GM12864 (cell line): Measurements from ENCODE around the gene TOMM20.
A peak's percentile ranks its signal among the peaks of the same experiment; 100 is the strongest.

Experiments used
- DNase-seq: peaks from one replicate; pipeline ENCODE4 v3.0.0-alpha.2; 2011; ENCODE audit warnings: low read depth
- H3K4me3 ChIP-seq: 2 replicates; pipeline ENCODE4 v1.5.1; 2011; ENCODE audit warnings: mild to moderate bottlenecking, low read depth, low read length, control low read depth
- TF ChIP-seq, protein P1 (sequence below): IDR thresholded peaks from 2 replicates; pipeline ENCODE4 v1.5.1; 2011; ENCODE audit warnings: low read depth, mild to moderate bottlenecking, moderate library complexity, low read length, control low read depth, inconsistent platforms; ENCODE audit errors: missing control alignments

TOMM20 gene

DNA sequence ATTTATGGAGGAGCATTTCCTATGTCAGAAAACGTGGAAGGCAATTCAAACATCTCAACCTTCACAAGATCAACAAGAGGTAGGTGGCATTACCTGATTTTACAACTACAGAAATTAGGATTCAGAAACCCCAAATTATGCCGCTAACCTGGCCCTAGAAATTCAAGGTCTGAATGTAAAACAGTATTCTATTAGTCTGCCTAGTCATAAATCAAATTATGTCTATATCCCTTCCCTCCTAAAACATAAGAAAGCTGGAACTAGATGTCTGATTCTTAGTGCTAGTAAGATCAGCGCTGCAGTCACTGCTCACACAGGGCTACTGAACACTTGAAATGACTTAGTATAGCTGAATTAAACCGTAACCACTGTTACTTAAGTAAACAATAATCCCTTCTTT is 1.4 kb downstream of the TOMM20 start:
- no peak for DNase-seq
- TF ChIP-seq, protein P1, sequence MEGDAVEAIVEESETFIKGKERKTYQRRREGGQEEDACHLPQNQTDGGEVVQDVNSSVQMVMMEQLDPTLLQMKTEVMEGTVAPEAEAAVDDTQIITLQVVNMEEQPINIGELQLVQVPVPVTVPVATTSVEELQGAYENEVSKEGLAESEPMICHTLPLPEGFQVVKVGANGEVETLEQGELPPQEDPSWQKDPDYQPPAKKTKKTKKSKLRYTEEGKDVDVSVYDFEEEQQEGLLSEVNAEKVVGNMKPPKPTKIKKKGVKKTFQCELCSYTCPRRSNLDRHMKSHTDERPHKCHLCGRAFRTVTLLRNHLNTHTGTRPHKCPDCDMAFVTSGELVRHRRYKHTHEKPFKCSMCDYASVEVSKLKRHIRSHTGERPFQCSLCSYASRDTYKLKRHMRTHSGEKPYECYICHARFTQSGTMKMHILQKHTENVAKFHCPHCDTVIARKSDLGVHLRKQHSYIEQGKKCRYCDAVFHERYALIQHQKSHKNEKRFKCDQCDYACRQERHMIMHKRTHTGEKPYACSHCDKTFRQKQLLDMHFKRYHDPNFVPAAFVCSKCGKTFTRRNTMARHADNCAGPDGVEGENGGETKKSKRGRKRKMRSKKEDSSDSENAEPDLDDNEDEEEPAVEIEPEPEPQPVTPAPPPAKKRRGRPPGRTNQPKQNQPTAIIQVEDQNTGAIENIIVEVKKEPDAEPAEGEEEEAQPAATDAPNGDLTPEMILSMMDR, result no peak
- H3K4me3 ChIP-seq, result peak overlapping the region; percentile 83

DNA sequence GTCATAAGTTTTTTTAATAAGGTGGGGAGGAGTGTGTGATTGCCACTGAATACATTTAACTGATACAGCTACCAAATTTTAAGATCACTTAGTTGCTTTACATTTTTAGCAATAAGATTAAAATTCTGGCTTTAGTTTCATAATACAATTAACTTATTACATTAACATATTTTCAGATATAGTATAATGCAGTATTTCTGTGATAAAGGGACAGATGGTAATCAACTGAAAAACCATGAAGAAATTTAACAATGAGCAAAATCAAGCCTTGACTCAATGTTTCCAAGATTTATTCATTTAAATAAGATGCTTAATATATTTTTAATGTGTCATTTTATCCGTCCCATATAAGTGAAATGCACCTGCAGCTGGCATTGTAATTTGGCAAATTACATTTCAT is 4.0 kb downstream of the TOMM20 start:
- TF ChIP-seq, protein P1, result no peak
- H3K4me3 ChIP-seq, result no peak overlapping the region
- no peak for DNase-seq

DNA sequence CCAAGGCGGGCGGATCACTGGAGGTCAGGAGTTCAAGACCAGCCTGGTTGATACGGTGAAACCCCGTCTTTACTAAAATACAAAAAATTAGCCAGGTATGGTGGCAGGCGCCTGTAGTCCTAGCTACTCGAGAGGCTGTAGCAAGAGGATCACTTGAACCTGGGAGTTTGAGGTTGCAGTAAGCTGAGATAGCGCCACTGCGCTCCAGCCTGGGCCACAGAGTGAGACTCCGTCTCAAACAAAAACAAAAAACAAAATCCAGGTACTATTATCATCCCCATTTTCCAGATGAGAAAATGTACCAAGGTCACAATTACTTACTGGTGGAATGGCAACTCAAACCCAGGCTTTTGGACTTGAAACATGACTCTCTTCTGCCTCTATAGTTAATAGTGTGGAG is 4.5 kb downstream of the TOMM20 start:
- TF ChIP-seq, protein P1, result no peak
- no peak for DNase-seq
- no peak overlapping the region for H3K4me3 ChIP-seq

DNA sequence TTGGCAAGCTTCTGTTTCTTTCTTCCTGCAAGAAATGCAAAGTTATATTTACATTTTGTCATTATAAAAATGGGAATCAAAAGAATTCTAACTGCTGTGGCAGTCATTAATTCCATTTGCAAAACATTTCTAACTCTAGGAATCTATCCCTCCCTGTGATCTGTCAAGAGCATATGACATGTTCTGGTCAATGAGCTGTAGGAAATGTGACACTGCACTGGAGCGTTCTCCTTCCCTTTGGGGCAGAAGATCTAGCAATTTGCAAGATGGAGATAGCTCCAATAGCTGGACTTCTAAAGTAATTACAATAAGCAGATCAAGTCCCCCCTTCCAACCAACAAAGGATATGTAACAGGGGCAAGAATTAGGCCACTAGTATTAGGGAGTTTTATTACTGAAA is 6.3 kb downstream of the TOMM20 start:
- TF ChIP-seq, protein P1, result no peak
- no peak overlapping the region for H3K4me3 ChIP-seq
- no peak for DNase-seq

DNA sequence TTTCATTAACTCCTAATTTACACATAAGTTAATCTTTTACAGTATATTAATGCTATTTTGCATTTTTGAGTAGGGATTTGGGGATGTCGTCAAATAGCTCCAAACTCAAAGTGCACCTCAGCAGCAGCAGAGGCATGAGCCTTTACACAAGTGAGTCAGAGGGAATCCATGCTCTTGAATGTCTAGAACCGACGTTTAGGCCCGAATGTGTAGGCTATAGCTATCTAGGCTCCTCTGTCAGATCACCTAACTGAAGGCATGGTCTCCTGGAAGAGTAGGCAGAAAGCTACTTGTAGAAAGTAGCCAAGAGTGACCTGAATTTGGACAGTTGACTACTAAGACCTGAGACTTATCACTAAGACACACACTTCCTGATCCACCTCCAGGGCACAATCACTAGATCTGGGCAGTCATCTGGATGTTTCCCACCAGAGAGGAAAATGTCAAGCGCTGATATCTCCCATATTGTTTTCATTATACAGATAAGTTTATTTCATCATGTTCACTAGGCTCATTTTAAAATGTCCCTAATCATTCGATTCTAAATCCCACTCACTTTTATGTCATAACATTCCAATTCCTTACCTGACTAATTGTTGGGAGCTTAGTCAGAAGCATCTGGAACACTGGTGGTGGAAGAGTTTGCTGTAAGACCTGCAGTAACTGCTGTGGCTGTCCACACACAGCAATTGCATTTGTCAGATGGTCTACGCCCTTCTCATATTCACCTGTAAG is 15.3 kb downstream of the TOMM20 start:
- H3K4me3 ChIP-seq, result no peak overlapping the region
- no peak for DNase-seq
- TF ChIP-seq, protein P1, result no peak

DNA sequence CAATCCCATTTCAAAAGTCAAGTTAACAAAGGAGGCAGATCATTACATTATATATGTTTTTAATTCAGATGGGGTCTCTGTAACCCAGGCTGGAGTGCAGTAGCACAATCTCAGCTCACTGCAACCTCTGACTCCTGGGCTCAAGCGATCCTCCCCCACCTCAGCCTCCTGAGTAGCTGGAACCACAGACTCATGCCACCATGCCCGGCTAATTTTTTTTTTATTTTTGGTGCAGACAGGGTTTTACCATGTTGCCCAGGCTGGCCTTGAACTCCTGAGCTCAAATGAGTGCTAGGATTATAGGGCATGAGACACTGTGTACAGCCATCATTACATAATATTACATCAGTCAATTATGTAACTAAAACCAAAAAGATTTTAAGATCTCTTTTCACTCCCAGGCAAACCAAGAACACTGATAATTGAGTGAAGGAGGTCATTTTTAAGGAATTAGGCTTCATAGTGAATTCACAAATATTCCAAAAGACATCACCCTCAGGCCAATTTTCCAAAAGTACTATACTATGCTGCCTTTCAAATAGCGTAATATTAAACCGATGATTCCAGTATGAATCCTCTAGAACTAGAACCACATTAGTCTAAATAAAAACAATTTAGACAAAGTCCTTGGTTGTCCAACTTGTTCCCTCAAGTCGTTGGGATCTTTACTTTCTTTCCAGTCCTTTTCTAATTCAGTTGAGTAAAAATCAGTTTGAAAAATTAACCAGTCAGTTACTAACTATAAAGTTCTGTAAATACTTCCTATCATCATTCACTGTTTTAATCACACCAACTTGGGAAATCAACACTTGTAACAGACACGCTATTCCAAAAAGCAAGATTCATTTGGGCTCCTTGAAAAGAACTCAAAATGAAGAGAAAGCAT is 16.1 kb downstream of the TOMM20 start:
- no peak for DNase-seq
- H3K4me3 ChIP-seq, result no peak overlapping the region
- TF ChIP-seq, protein P1, result no peak
